Measurements from ENCODE around the gene TAOK3. TPM values are rescaled to one million over a fixed set of nuclear protein-coding genes. Genes with fewer than 3 reads are reported as not detected.

TAOK3 gene
- total RNA-seq, 1 donor from 2014 or later, result 10.4 TPM

- no peak overlapping the region for H3K4me3 ChIP-seq (ENCODE audit: low read depth, low read length)
- TF ChIP-seq CTCF (conservative IDR thresholded peaks at IDR 0.05; ENCODE audit: low read depth, low read length), result no peak
- DNase-seq (ENCODE audit: low read depth), result no peak
Measured at GRCh38 chr12:118183711-118184110, 189.0 kb downstream of the TAOK3 start.

DNA sequence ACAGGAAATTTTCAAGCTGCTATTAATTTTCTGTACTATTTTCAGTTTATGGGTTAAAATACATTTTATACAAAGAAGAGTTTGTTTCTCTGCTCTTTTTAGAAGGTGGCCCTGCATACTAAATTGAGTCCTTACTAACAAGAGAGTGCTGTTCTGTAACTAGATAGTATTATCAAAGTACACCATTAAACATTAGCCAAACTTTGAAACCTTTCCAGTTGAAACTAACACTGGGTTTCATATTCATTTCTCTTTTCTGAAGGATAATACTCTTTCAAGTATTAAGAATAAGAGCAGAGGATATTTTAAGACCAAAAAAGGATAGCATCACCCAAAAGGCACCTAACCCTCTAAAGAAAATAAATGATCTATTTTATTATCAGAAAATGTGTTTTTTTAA lies 189.6 kb downstream of the TAOK3 start:
- DNase-seq (ENCODE audit: low read depth), result no peak
- no peak overlapping the region for H3K4me3 ChIP-seq (ENCODE audit: low read depth, low read length)
- no peak for TF ChIP-seq CTCF (conservative IDR thresholded peaks at IDR 0.05; ENCODE audit: low read depth, low read length)

GRCh38 chr12:118175823-118176447 lies 196.8 kb downstream of the TAOK3 start:
- TF ChIP-seq CTCF (conservative IDR thresholded peaks at IDR 0.05; ENCODE audit: low read depth, low read length), result no peak
- H3K4me3 ChIP-seq (ENCODE audit: low read depth, low read length), result no peak overlapping the region
- DNase-seq (ENCODE audit: low read depth), result no peak

GRCh38 chr12:118166946-118167345 lies 205.8 kb downstream of the TAOK3 start:
- TF ChIP-seq CTCF (conservative IDR thresholded peaks at IDR 0.05; ENCODE audit: low read depth, low read length), result no peak
- H3K4me3 ChIP-seq (ENCODE audit: low read depth, low read length), result no peak overlapping the region
- DNase-seq (ENCODE audit: low read depth), result no peak

DNA sequence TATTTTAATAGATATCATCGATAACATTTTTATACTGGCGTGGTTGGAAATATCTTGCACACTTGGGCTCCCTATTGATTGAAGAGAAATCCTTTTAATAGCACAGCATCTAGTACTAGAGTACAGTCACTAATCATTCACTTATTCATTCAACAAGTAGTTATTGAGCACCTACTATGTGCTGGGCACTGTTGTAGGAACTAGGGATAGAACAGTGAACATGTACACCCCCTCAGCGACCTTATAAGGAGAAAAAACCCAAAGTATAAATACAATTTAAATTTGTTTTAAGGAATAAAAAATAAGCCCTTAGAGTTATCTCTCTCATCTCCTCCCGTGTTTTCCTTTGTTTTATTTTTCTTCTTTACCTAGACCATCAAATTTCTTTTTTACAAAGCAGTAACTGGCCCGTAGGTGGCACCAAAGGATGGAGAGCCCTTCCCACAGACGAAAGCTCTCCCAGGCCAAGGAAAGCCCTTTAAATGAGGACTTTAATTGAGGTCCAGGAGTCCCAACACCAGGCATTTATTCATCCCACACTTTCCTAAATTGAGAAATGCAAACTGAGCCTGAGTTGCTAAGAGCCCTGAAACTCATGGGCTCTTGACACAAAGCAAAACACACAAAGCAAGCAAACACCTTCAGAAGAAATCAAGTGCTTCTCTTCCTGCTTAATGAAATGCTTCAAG lies 207.8 kb downstream of the TAOK3 start:
- no peak overlapping the region for H3K4me3 ChIP-seq (ENCODE audit: low read depth, low read length)
- TF ChIP-seq CTCF (conservative IDR thresholded peaks at IDR 0.05; ENCODE audit: low read depth, low read length), result peak; percentile 78
- no peak for DNase-seq (ENCODE audit: low read depth)

DNA sequence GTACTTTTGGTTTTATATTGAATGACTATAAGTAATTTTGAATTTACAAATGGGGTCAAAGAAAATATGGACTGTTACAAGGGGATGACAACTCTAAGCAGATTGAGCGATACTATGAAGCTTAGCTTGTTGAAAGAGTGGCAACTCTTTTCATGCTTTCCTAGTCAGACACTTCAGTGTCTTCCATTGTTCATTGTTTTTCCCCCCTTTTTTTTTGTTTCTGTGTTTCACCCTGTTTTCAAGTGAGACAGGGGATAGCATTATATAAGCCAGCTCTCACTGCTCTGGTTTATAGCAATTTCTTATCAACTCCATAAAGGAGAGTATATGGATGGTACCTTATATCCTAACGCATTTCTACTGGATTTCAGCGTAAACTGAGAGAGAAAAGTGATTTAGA lies 212.2 kb downstream of the TAOK3 start:
- H3K4me3 ChIP-seq (ENCODE audit: low read depth, low read length), result no peak overlapping the region
- no peak for TF ChIP-seq CTCF (conservative IDR thresholded peaks at IDR 0.05; ENCODE audit: low read depth, low read length)
- DNase-seq (ENCODE audit: low read depth), result no peak

DNA sequence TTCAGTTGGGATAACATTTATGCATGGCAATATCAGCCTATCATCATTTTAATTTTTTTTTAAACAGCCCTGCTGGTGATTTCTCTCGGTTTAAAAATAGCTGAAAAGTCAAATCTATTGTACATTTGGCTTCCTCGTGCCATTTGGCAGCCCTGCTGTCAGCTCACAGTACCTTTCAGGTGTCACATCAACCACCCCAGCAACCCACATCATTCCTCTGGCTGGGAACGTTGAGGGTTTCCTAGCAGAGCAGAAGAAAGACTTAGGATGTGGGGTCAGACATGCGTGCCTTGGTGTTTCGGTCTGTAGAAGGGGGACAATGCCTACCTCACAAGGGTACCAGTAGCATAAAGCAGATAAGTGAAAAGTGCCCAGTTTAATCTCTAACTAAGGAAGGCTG lies 221.0 kb downstream of the TAOK3 start:
- H3K4me3 ChIP-seq (ENCODE audit: low read depth, low read length), result no peak overlapping the region
- no peak for TF ChIP-seq CTCF (conservative IDR thresholded peaks at IDR 0.05; ENCODE audit: low read depth, low read length)
- DNase-seq (ENCODE audit: low read depth), result no peak

Measured in epithelial cell of proximal tubule (primary cell).